GM06990 (cell line): Measurements from ENCODE around the gene GMFB.
"Not testable (repeated sequence)": the region's sequence is repeated elsewhere in the genome, so short reads cannot be mapped to it uniquely, and the experiment has no call there.

Experiments
- DNase-seq: peaks from one replicate; pipeline ENCODE4 v3.0.0-alpha.2; 2011; ENCODE audit not compliant: insufficient read length; ENCODE audit errors: extremely low read depth
- H3K27me3 ChIP-seq: replicated peaks from 2 replicates; pipeline ENCODE4 v1.6.0; 2011; ENCODE audit warnings: low read length; ENCODE audit not compliant: control insufficient read depth, insufficient read depth
- H3K36me3 ChIP-seq: 2 replicates; pipeline ENCODE4 v1.5.1; 2011; ENCODE audit warnings: low read length; ENCODE audit not compliant: control insufficient read depth, insufficient read depth
- H3K4me3 ChIP-seq: replicated peaks from 2 replicates; pipeline ENCODE4 v1.5.1; 2011; ENCODE audit warnings: low read depth, mild to moderate bottlenecking, control low read depth, low read length
- CTCF ChIP-seq: IDR thresholded peaks from 2 replicates; pipeline ENCODE4 v1.5.1; 2011; ENCODE audit warnings: low read length, control low read depth, mild to moderate bottlenecking, inconsistent platforms; ENCODE audit not compliant: insufficient read depth, poor library complexity, severe bottlenecking

Gene GMFB

GRCh38 chr14:54440873-54441868 is 47.6 kb downstream of the GMFB start, which contains the start of gene CNIH1:
Gene CNIH1, minus strand, starts transcription at chr14:54441374. Its CDS starts 47 bp downstream, at chr14:54441327.
- Histone ChIP-seq H3K27me3 (no peaks in the 10 kb centered on the region; the same call in 1 of the 2 replicates), H3K36me3 (no peaks in the 10 kb centered on the region), H3K4me3 (peak within 1 kb of the TSS; percentile 79)
- TF ChIP-seq CTCF = peak; percentile 71
- peak; percentile 94 for DNase-seq

- no peak for DNase-seq
Observed at GRCh38 chr14:54440476-54440872, 48.3 kb downstream of the GMFB start.

GRCh38 chr14:54440037-54440436 is 48.7 kb downstream of the GMFB start:
- no peak for DNase-seq
- Histone ChIP-seq H3K36me3 (no peaks in the 10 kb centered on the region), H3K4me3 (peak overlapping the region; percentile 79), H3K27me3 (no peaks in the 10 kb centered on the region; the same call in 1 of the 2 replicates)
- no peak for TF ChIP-seq CTCF

More at GRCh38 chr14:54440476-54440872, 48.3 kb downstream of the GMFB start:
- Histone ChIP-seq H3K36me3 (no peaks in the 10 kb centered on the region), H3K27me3 (no peaks in the 10 kb centered on the region; the same call in 1 of the 2 replicates), H3K4me3 (peak overlapping the region; percentile 79)
- TF ChIP-seq CTCF = no peak

- no peak for DNase-seq
- no peaks in the 10 kb centered on the region for H3K36me3 ChIP-seq
- no peak overlapping the region for H3K4me3 ChIP-seq
- no peak for TF ChIP-seq CTCF
- H3K27me3 ChIP-seq = no peaks in the 10 kb centered on the region
Observed at GRCh38 chr14:54438703-54439102, 50.1 kb downstream of the GMFB start.

GRCh38 chr14:54437954-54438353 is 50.8 kb downstream of the GMFB start:
- H3K4me3 ChIP-seq, H3K36me3 ChIP-seq, H3K27me3 ChIP-seq, DNase-seq: not testable (repeated sequence)

GRCh38 chr14:54435500-54435981 is 53.2 kb downstream of the GMFB start:
- no peak for TF ChIP-seq CTCF
- peak overlapping the region; percentile 32 for H3K4me3 ChIP-seq
- peaks cover 3% of the 10 kb centered on the region for H3K36me3 ChIP-seq
- no peaks in the 10 kb centered on the region for H3K27me3 ChIP-seq
- DNase-seq = peak; percentile 26
